Left kidney (tissue), 2 donors: ENCODE data around the gene ENTPD8. TPM values are rescaled to one million over a fixed set of nuclear protein-coding genes. Genes with fewer than 3 reads are reported as not detected.
"Not testable (repeated sequence)": the region's sequence is repeated elsewhere in the genome, so short reads cannot be mapped to it uniquely, and the experiment has no call there.

ENCODE experiments used
- DNase-seq: peaks from one replicate; pipeline ENCODE4 v3.0.0-alpha.2; 2013
- polyA plus RNA-seq: library from polyadenylated mRNA; unstranded; fragments of 120-200 nt; gene quantifications from one replicate; pipeline ENCODE4 v1.2.1, GENCODE V29; 2013; ENCODE audit not compliant: insufficient read length

The ENTPD8 gene
- polyA plus RNA-seq, 1 donor: 0.33 TPM

GRCh38 chr9:137459152-137459600 lies 18.0 kb upstream of the ENTPD8 start, which contains the start of gene NSMF:
TSS of gene NSMF (minus strand) at chr9:137459334. CDS start at chr9:137459102, 232 bp downstream.
- DNase-seq: peak; percentile 90

GRCh38 chr9:137458194-137459151 lies 17.3 kb upstream of the ENTPD8 start:
- no peak for DNase-seq

GRCh38 chr9:137457406-137458193 lies 16.4 kb upstream of the ENTPD8 start:
- no peak for DNase-seq

- DNase-seq: no peak
These were observed 15.8 kb upstream of the ENTPD8 start for GRCh38 chr9:137456864-137457405.

- DNase-seq: no peak
These were observed 15.1 kb upstream of the ENTPD8 start for GRCh38 chr9:137456061-137456863.

GRCh38 chr9:137455359-137455991 lies 14.3 kb upstream of the ENTPD8 start:
- no peak for DNase-seq

GRCh38 chr9:137454597-137455358 lies 13.6 kb upstream of the ENTPD8 start:
- DNase-seq: no peak

GRCh38 chr9:137454145-137454596 lies 13.0 kb upstream of the ENTPD8 start:
- no peak for DNase-seq

- DNase-seq: peak; percentile 73
These were observed 12.5 kb upstream of the ENTPD8 start for GRCh38 chr9:137453643-137454081.

GRCh38 chr9:137452761-137453642 lies 11.8 kb upstream of the ENTPD8 start:
- DNase-seq: no peak

- no peak for DNase-seq
These were observed 11.0 kb upstream of the ENTPD8 start for GRCh38 chr9:137452006-137452760.

- not testable (repeated sequence) for DNase-seq
These were observed 10.3 kb upstream of the ENTPD8 start for GRCh38 chr9:137451264-137452005.

GRCh38 chr9:137450539-137451222 lies 9.5 kb upstream of the ENTPD8 start:
- not testable (repeated sequence) for DNase-seq

- DNase-seq: no peak
These were observed 8.9 kb upstream of the ENTPD8 start for GRCh38 chr9:137449931-137450538.

GRCh38 chr9:137449081-137449844 lies 8.1 kb upstream of the ENTPD8 start:
- DNase-seq: no peak

- DNase-seq: no peak
These were observed 7.4 kb upstream of the ENTPD8 start for GRCh38 chr9:137448602-137448962.
